Right hindlimb (tissue), 1 donor: ENCODE data around the gene TMEM245.
"Not testable (repeated sequence)": the region's sequence is repeated elsewhere in the genome, so short reads cannot be mapped to it uniquely, and the experiment has no call there.

ENCODE experiments used
- DNase-seq: peaks from one replicate; pipeline ENCODE4 v3.0.0-alpha.2; 2018

TMEM245 gene

DNA sequence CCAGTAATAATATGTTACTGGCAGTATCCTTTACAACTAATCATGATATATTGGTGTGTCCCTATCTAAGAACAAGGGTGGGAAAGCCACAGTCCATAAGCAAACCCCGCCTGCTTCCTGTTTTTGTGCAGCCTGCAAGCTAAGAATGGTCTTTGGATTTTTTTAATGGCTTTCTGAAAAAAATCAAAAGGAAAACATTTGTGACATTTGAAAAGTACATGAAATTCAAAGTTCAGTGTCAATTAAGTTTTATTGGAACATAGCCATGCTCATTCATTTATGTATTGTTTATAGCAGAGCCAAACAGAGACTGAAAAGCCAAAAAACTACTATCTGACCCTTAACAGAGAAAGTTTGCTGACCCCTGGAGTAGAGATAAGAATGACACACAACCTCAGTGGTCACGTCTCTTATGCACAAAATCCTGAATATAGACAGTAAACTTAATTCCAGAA is 12.8 kb upstream of the TMEM245 start:
- DNase-seq: no peak

DNA sequence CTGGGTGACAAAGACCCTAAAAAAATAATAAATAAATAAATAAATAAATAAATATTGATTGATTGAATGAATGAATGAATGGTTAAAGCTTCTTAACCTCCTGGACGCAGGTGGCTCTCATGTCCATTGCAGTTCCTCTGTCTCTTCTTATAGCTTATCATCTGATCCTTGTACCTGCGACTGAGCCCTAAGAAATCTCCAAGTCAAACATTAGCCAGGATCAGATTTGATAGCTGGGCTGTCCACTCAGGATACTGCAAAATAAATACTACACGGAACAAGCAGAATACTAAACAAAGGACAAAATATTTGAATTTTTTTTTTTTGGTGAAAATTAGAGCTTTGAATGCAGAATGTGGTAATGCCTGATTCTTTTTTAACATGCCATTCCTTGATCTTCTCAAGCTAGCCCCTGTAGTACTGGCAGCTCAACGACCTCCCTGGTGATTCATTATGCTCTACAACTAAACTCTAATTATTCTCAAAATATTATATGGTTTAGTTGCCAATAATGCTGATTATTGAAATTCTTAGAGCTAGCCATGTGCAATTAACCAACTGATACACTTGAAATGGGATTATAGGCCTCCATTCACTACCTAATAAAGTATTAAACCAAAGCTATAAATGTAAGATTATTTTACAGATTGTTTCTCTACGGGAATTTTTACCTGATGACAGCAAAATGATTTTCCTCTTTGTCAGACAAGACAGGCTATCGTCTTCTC is 9.9 kb upstream of the TMEM245 start:
- no peak for DNase-seq

DNA sequence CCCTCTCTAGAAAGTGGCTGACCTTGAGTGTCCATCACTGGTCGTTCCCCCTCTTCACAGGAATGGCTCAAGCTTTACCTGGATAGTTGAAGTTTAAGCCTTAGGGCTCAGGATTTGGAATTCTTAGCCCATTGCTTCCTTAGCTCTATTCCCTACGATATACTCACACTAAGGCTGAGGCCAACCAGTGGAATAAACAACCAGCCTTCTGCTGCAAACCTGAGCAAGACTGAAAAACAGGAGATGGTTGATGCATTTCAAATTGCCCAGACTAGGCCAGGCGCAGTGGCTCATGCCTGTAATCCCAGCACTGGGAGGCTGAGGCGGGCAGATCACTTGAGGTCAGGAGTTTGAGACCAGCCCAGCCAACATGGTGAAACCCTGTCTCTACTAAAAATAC is 6.9 kb upstream of the TMEM245 start:
- not testable (repeated sequence) for DNase-seq

DNA sequence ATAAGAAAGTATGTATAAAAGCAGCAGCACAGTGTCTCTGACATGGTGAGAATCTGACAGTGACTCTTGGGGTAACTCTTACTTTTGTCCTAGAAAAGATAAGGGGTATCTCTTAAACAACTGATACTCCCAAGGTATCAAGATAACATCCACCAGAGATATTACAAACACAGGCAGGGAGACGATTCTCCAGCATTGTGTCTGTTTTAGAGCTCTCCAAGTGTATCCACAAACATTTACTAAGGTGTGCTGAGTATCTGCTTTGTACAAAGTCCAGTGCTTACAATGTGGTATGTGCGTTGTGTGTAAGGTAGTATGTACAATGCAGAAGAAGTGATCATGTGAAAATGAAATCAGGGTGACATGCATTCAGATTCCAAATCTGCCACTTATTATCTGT is 4.4 kb upstream of the TMEM245 start:
- DNase-seq: no peak

DNA sequence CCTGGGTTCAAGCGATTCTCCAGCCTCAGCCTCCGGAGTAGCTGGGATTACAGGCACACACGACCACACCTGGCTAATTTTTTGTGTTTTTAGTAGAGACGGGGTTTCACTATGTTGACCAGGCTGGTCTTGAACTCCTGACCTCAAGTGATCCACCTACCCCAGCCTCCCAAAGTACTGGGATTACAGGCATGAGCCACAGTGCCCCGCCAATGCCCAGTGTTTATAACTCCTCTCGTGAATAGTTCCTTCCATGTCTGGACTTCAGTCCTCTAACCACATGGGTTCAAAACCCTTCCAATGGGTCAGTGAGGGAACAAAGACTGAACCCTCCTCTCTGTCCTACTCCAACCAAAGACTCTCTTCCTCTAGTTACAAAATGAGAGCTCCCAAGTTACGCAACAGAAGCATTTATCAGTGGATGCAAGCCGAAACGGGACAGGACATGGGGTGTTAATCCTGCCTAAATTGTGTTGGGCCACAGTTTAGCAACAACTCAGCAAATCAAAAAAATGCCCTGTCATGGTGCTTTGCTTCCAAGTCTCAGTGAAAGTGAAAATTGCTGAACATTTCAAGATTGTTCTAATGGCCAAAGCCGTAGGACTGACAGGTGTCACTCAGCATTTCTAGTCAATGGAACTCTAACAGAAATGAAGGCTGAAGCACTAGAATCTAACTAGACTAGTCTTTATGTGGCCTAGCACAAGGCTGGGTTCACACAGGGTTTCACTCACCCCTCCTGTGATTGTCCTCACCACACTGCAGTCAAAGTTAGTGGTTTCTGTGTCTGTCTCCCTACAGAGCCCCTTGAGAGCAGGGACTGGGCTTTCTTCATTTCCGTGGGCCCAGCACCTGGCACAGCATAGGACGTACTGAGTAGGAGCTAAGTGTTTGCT is 3.2 kb upstream of the TMEM245 start:
- DNase-seq: no peak

DNA sequence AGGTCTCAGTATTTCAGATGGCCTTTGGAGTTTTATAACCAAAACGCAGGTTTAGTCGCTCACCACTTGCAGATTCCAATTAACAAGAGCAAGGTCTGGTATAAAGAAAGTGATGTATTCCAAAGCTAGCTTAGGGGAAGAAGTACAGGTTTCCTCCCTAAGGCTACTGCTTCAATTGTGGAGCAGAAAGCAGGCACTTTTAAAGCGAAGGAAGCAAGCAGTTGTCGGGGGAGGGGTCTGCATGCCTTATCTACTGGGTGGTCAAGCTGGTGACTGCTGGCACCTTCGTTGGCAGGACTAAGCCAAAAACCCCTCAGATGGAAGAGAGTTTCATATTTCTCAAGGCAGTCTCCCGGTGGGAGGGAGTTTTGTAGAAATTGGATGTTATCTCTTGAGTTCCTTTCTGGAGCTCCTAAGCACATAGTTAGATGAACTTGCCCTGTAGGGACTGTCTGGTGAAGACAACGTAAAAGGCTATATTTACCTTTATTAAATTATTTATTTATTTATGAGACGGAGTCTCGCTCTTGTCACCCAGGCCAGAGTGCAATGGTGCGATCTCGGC is 1.6 kb upstream of the TMEM245 start:
- no peak for DNase-seq

DNA sequence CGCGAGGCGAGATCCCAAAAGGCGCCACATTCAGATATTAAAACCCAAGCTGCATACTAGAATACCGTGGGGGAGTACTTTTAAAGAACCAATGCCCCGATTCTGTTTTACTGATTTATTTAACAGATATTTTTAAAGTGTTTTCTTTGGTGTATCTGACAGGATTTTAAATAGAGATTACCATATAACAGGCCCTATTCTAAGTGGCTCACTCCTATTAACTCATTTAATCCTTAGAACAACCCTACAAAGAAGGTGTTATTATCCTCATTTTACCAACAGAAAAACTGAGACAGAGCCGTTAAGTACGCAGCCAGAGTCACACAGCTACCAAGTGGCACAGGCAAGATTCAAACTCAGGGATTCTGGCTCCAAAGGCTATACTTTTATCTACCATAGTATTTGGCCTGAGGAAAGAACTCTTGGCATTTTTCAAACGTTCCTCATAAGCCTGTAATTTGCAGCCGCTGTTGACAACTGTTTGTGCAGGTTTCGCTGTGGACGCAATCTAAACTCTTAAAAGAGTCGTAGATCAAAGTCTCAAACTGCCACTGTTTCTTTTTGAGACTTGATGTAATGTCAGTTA is 550 bp upstream of the TMEM245 start:
- DNase-seq: no peak

DNA sequence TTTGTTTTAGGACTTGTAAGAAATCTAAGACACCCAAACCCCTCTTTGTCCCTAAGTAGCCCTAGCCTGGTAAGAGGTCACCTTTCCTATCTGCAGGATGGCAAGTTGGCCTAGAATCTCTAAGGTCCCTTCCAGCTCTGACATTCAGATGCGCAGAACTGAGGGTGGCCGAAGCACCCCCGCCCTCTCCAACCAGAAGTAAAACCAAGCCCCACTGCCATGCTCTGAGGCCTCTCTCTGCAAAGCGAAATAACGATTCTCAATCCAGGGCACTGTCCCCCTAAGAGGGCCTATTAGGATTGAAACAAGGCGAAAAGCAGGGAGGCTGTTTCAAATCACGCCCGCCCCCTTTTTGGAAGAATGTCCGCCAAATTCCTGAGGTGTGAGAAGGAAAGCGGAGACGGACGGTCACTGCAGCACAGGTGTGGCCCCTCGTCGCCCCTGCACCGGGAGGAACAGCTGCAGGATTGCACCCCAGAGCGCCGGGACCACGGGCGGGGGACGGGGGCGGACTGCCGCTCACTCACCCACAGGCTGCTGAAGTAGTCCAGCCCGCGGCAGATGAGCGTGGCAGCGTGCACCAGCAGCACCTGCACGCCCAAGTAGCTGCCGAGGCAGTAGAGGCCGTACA is 824 bp downstream of the TMEM245 start:
- DNase-seq: no peak

DNA sequence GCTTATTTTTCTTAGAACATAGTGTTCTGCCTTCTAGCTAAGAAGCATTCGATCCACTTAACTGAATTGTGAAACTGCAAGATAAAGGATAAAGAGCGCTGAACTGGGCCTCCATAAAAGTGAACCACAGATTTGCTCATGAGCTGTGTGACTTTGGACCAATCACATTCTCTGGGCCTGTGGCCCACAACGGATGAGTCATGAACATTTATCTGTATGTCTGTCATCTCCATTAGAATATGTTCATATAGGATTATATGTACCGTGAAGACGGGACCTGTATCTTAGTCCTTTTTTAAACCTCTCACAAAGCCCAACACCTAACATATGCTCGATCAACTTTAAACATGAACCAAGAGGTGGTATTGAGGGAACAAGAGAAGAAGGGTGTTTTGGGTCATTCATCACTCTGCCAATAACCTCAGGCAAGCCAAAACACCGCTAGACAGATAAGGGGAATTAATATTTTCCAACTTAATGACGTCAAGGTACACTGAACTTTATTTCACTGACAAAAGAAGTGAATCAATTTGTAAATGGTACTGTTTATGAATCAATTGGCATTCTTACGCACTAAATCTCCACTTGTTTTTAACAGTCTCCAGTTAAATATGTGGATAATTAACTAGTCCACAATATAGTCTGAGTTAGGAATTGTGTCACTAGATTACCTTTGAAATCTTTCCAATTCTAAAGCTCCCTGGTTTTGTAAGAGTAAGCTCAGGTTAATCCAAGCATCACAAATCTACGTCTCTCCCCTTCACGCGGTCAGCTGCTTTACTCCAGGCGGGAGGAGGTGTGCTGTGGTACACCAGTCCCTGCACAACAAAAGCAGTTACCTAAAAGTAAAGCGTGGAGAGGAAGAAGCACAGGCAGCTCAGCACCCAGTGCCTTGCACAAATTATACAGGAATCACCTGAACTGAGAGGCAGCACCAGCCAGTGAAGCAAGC is 1.6 kb downstream of the TMEM245 start:
- no peak for DNase-seq

DNA sequence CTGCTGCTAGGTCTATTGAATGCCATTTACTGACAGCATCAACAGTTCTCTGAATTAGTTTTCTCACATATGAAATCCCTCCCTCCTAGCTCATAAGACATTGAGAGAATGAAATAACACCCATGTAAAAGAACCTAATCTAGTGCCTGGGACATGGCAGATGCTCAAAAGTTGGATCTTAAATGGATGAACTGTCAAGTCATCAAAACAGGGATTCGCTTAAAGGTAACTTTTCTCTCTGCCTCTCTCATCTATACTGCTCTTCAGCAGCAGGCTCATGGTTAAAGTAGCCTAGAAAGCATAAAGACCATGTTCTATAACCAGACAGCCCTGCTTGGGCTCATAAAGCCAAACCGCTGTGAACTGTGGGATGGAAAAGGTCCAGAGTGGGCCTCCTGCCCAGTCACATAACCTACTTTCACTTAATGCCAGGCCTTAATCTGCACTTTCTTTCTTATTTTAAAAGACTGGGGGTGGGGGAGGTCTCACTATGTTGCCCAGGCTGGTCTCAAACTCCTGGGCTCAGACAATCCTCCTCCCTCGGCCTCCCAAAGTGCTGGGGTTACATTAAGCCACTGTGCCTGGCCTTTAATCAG is 3.7 kb downstream of the TMEM245 start:
- DNase-seq: peak; percentile 69

DNA sequence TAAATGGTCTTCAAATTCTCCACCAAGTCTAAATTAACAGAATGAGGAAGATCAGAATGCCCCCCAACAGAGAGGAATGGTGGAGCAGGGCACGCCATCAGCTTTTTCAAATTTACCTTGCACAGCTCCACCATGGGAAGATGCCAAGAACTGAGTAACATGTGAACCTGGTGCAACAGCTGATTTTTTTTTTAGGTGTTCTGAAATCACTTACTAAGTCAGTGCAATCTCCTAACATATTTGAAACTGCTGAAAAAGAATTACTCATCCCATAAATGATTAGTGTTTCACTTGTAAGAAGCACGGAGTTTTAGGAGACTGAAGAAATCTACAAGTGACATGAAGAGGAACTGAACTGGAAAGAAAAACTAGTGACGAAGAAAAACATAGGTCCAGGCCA is 5.1 kb downstream of the TMEM245 start:
- no peak for DNase-seq

DNA sequence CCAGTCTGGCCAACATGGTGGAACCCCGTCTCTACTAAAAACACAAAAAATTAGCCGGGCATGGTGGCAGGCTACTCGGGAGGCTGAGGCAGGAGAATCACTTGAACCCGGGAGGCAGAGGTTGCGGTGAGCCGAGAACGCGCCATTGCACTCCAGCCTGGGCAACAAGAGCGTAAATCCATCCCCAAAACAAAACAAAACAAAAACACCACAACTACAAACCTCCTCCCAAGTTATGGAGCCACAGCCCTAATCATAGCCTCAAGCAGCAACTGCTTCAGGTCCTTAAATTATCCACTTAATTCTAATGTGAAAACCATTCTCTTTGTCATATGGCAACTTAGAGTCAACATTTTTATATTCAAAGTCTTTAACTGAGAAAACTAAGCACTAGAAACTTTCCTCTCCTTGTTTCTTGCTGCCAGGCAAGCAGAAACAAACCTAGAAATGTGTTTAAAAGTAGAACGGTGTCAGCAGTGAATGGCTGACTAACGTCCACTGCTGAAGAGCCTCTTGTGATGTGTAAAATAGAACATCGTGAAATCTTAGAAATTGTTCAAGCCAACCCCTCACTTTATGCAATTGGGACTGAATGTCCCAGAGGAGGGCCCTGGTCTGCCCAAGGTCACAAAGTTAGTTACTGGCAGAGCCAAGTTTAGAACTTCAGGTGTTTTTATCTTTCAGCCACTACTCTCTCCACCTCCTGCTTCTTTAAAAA is 5.7 kb downstream of the TMEM245 start:
- DNase-seq: no peak

DNA sequence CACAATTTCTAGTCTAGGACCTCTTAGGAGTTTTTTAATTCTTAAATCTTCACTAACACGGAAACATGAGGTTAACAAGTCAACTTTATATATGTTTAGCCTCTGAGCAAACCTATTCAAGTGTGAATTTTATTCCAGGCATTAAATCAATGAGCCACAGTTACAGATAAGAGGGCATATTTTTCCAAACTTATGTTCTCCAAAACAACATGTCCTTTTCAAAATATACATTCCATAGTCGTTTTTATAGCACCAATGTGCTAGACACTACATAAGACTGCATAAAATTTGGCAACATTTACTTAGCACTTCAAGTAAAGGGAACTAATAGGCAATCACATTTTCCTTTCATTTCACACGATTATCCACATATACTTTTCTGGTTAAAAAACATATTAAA is 6.5 kb downstream of the TMEM245 start:
- no peak for DNase-seq

DNA sequence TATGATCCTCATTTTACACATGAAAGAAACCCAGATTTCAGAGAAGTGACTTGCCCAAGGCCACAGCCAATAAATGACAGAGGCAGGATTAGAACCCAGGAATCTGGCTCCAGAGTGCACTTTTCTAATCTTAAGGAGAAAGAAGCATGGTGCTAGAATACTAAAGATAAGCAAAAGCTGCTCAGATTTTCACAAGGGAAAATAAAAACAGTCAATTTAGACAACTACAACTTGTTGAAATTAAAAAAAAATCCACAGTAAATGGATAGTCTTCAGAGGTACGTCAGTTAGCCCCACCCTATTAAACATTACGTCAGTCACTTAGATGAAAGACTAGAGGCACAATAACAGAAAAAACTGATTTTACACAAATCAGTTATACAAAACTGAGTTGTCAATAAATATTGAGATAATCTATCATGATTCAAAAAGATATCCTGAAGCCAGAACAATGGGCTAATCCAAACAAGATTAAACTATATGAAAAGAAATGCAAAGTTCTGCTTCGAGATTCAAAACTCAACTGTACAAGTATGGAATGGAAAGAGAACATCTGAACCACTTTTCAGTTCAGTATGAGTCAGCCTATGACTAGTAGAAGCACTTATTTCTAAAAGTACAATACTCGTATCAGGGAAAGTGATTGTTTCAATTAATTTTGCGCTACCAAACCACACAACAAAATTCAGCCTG is 9.3 kb downstream of the TMEM245 start:
- no peak for DNase-seq

DNA sequence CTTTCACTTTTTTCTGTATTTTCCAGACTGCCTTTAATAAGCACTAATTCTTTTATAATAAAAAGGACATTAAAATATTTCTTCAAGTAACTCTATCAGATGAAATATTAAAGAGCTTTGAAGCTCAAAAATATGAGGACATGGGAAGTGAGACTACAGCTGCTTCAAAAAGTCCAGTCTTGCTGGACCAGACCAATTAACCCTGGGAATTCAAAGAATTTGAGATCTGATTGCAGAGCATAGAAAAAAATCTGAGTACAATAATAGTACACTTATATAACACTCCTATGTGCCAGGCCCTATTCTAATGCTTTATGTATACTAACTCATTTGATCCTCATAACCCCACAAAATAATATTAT is 9.8 kb downstream of the TMEM245 start:
- DNase-seq: no peak

DNA sequence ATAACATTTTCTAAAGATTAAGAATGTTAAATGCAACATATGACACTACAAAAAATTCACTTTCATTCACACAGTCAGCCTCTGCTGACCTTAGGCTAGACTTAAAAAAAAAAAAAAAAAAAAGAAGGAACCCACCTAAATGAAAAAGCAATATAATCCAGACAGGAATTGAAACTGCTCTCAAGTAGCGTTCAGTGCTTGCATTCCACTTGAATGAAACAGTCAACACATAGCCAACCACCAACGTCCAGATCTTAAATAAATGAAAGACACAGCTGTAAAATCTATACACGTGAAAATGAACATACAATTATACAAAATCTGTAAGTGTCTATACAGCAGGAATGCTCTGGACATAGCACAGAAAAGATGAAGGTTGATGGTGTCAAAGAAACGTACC is 11.4 kb downstream of the TMEM245 start:
- DNase-seq: no peak

DNA sequence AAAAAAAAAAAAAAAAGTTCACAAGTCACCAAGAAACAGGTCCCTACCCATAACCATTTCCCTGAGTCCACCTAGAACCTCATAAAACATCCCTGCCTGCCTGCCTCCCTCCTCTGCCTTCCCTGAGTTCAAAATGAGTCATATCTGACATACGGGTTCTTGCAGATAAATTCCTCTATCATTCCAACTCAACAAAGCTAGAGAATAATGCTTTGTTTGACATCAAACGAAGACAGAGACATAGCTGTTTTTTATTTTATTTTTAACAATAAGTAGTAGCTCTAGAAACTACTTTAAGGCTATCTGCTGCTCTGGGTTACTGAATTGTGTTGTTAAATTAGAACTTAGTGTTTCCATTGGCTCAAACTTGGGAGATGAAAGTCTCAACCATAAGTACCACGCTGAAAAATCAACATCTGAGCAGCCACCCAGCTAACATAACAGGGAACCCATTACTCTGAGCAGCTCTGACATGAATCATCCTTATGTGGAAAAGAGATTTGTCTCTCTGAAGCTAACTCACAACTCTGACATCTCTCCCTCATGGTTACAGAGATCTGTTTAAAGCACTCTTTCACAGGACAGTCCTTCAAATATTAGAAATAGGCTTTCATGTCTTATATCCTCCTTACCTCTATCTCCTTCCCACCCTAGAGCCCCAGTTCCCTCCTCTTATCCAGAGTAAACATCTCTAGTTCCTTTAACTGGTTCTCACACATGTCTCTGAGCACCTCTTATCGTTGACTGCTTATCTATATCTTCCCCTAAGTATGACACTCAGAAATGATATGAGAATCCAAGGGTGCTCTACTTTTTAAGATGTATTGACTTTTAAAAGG is 12.1 kb downstream of the TMEM245 start:
- no peak for DNase-seq

DNA sequence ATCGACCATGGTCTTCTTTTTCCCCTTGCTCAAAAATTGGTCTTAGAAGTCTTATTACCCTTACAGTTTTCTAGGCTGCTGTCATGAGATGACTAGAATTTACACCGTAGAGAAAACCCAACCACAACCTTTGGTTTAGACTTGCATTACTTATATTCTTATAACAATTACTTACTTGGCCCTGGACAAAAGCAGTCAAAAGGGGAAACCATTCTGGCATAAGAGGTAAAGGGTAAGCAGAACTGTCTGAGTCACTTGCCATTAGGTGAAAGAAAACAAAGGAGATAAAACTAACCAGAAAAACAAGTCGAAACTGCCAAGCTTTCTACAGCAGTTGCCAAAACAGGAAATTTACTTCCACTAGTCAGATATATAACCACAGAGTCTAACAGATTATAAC is 17.9 kb downstream of the TMEM245 start:
- no peak for DNase-seq

DNA sequence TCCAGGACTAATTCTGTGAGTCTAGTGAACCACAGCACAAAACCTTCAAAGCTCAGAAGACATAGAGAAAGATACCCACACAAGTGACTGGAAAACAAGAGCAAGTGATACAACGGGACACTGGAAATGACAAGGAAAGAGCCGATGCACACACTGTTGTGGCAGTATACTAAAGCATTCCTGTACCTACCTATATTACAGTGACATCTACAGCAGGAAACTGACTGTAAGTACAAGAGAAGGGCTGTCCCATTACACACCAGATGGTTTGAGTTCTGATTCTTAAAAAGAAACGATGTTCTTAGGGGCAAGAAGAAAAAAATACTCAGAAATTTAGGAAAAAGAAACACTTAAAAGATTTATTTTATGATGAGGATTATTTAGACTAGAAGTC is 18.5 kb downstream of the TMEM245 start:
- DNase-seq: no peak
